Activated CD4-positive, alpha-beta T cell treated with anti-CD3 and anti-CD28 coated beads for 1 hour (primary cell): Measurements from ENCODE around the gene TCF12.

ENCODE experiments used
- DNase-seq: peaks from one replicate; pipeline ENCODE4 v3.0.0-alpha.2; 2020

The TCF12 gene

GRCh38 chr15:57327985-57328471 is 409.6 kb downstream of the TCF12 start:
- no peak for DNase-seq

GRCh38 chr15:57328479-57328878 is 410.0 kb downstream of the TCF12 start:
- no peak for DNase-seq

GRCh38 chr15:57328897-57329296 is 410.5 kb downstream of the TCF12 start:
- DNase-seq: no peak

- DNase-seq: no peak
Observed at GRCh38 chr15:57329582-57330367, 411.3 kb downstream of the TCF12 start.

GRCh38 chr15:57330619-57331340 is 412.3 kb downstream of the TCF12 start:
- DNase-seq: no peak

GRCh38 chr15:57332326-57332725 is 413.9 kb downstream of the TCF12 start:
- no peak for DNase-seq

GRCh38 chr15:57333487-57333886 is 415.0 kb downstream of the TCF12 start:
- no peak for DNase-seq

- DNase-seq: no peak
Observed at GRCh38 chr15:57334257-57334656, 415.8 kb downstream of the TCF12 start.

GRCh38 chr15:57335293-57335715 is 416.9 kb downstream of the TCF12 start:
- no peak for DNase-seq

GRCh38 chr15:57335719-57336118 is 417.3 kb downstream of the TCF12 start:
- DNase-seq: no peak

- DNase-seq: no peak
Observed at GRCh38 chr15:57337868-57338411, 419.5 kb downstream of the TCF12 start.

GRCh38 chr15:57339321-57339720 is 420.9 kb downstream of the TCF12 start:
- DNase-seq: no peak
